Neural progenitor cell (in vitro differentiated cells): ENCODE measurements around the gene ASTN2.
"Not testable (repeated sequence)": the region's sequence is repeated elsewhere in the genome, so short reads cannot be mapped to it uniquely, and the experiment has no call there.

Source experiments
- EZH2 ChIP-seq: fragments of 200-600 bp; sonication (generic); IDR thresholded peaks from 2 replicates; pipeline ENCODE4 v1.6.1; 2017; ENCODE audit warnings: antibody characterized with exemption, mild to moderate bottlenecking, moderate library complexity
- TF ChIP-seq, protein P1 (sequence below): fragments of 200-600 bp; sonication (generic); IDR thresholded peaks from 2 replicates; pipeline ENCODE4 v1.5.1; 2017; ENCODE audit warnings: antibody characterized with exemption, mild to moderate bottlenecking

DNA sequence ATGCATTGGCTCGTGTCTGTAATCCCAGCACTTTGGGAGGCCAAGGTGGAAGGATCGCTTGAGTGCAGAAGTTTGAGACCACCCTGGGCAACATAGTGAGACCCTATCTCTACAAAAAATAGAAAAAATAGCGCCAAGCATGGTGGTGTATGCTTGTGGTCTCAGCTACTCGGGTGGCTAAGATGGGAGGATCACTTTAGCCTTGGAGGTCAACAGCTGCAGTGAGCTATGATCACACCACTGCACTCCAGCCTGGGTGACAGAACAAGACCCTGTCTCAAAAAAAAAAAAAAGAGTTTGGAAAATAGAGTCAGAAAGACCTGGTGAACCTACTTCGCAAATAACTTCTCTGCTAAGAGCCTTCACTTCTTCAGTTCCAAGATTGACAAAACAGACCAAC lies 516.7 kb downstream of the ASTN2 start:
- not testable (repeated sequence) for TF ChIP-seq EZH2
- TF ChIP-seq, protein P1, sequence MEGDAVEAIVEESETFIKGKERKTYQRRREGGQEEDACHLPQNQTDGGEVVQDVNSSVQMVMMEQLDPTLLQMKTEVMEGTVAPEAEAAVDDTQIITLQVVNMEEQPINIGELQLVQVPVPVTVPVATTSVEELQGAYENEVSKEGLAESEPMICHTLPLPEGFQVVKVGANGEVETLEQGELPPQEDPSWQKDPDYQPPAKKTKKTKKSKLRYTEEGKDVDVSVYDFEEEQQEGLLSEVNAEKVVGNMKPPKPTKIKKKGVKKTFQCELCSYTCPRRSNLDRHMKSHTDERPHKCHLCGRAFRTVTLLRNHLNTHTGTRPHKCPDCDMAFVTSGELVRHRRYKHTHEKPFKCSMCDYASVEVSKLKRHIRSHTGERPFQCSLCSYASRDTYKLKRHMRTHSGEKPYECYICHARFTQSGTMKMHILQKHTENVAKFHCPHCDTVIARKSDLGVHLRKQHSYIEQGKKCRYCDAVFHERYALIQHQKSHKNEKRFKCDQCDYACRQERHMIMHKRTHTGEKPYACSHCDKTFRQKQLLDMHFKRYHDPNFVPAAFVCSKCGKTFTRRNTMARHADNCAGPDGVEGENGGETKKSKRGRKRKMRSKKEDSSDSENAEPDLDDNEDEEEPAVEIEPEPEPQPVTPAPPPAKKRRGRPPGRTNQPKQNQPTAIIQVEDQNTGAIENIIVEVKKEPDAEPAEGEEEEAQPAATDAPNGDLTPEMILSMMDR, result not testable (repeated sequence)
